SK-N-SH (cell line): ENCODE results near the gene CASTOR2. TPM values are rescaled to one million over a fixed set of nuclear protein-coding genes. Genes with fewer than 3 reads are reported as not detected.

Experiments
- CTCF ChIA-PET: fragments of 300-600, 350-600 bp; formaldehyde crosslinking; extraction: SDS; loops from one replicate; lab custom pipeline; 2021; lab: Yijun Ruan, JAX
- POLR2A ChIA-PET: fragments of 350-600 bp; sonication (Branson Sonifier 250); formaldehyde crosslinking; extraction: SDS; loops from one replicate; lab custom pipeline; 2020; ENCODE audit warnings: antibody characterized with exemption, inconsistent platforms; lab: Yijun Ruan, JAX
- DNase-seq: peaks from one replicate; pipeline ENCODE4 v3.0.0; 2012
- H2AFZ ChIP-seq: fragments of 200-600 bp; sonication (generic); 2 replicates; pipeline ENCODE4 v1.8.1; 2016; ENCODE audit warnings: antibody characterized with exemption, mild to moderate bottlenecking, low read depth
- H3F3A ChIP-seq: fragments of 200-600 bp; sonication (generic); replicated peaks from 2 replicates; pipeline ENCODE3; 2016; ENCODE audit warnings: antibody characterized with exemption, mild to moderate bottlenecking; ENCODE audit not compliant: insufficient read depth
- H3K27ac ChIP-seq, 2 experiments: fragments of 200-500 bp in 1 of 2; fragments of 200-600 bp in 1 of 2; sonication (Bioruptor generic) in 1 of 2; sonication (generic), shearing (Covaris generic) in 1 of 2; 2 replicates each; pipeline versions ENCODE4 v1.5.1 to v1.6.1; 2014 to 2016; ENCODE audit warnings: low read depth in 2 of 2, inconsistent platforms in 1 of 2, low read length in 1 of 2, mild to moderate bottlenecking in 1 of 2, mixed read lengths in 1 of 2
- H3K27me3 ChIP-seq: fragments of 200-600 bp; sonication (generic), shearing (Covaris generic); 2 replicates; pipeline ENCODE4 v1.6.1; 2016; ENCODE audit warnings: mixed run types; ENCODE audit not compliant: insufficient read depth
- H3K36me3 ChIP-seq, 2 experiments: fragments of 200-500 bp in 1 of 2; fragments of 200-600 bp in 1 of 2; sonication (Bioruptor generic) in 1 of 2; sonication (generic) in 1 of 2; replicated peaks in 1 of 2; 2 replicates each; pipeline versions ENCODE3 to v1.5.1; 2014 to 2016; ENCODE audit warnings: low read length in 1 of 2, mild to moderate bottlenecking in 1 of 2; ENCODE audit not compliant: insufficient read depth in 2 of 2, control insufficient read depth in 1 of 2
- H3K4me1 ChIP-seq, 2 experiments: fragments of 200-500 bp in 1 of 2; fragments of 200-600 bp in 1 of 2; sonication (Bioruptor generic) in 1 of 2; sonication (generic), shearing (Covaris generic) in 1 of 2; 2 replicates each; pipeline versions ENCODE4 v1.5.1 to v1.6.1; 2014 to 2016; ENCODE audit warnings: low read depth in 1 of 2, low read length in 1 of 2, mixed run types in 1 of 2; ENCODE audit not compliant: insufficient read depth in 2 of 2, control insufficient read depth in 1 of 2
- H3K4me2 ChIP-seq: fragments of 200-600 bp; sonication (generic), shearing (Covaris generic); 2 replicates; pipeline ENCODE4 v1.6.1; 2017; ENCODE audit warnings: mixed run types
- H3K4me3 ChIP-seq, 2 experiments: fragments of 200-500 bp in 1 of 2; fragments of 200-600 bp in 1 of 2; sonication (Bioruptor generic) in 1 of 2; sonication (generic), shearing (Covaris generic) in 1 of 2; 2 replicates each; pipeline versions ENCODE4 v1.5.1 to v1.8.1; 2014 to 2016; ENCODE audit warnings: low read depth in 2 of 2, inconsistent platforms in 1 of 2, low read length in 1 of 2, mild to moderate bottlenecking in 1 of 2, mixed read lengths in 1 of 2, moderate library complexity in 1 of 2
- H3K79me2 ChIP-seq: fragments of 200-600 bp; sonication (generic); 2 replicates; pipeline ENCODE4 v1.8.1; 2017; ENCODE audit warnings: mild to moderate bottlenecking; ENCODE audit not compliant: insufficient read depth
- H3K9ac ChIP-seq: fragments of 200-600 bp; sonication (generic); 2 replicates; pipeline ENCODE4 v1.6.1; 2017; ENCODE audit warnings: mixed run types
- H3K9me2 ChIP-seq: fragments of 200-600 bp; sonication (generic); 2 replicates; pipeline ENCODE4 v1.6.1; 2017; ENCODE audit warnings: mixed run types
- H3K9me3 ChIP-seq: fragments of 200-600 bp; sonication (generic); 2 replicates; pipeline ENCODE4 v1.6.1; 2017; ENCODE audit warnings: mixed run types, mild to moderate bottlenecking, moderate library complexity
- H4K20me1 ChIP-seq: fragments of 200-600 bp; sonication (generic); 2 replicates; pipeline ENCODE4 v1.6.1; 2017; ENCODE audit warnings: mild to moderate bottlenecking, mixed run types; ENCODE audit not compliant: insufficient read depth
- ELF1 ChIP-seq: IDR thresholded peaks from 2 replicates; pipeline ENCODE4 v1.4.0; 2012
- EP300 ChIP-seq, 2 experiments: IDR thresholded peaks; 2 replicates each; pipeline versions ENCODE4 v1.4.0 to v1.6.1; 2012; ENCODE audit warnings: borderline replicate concordance in 1 of 2, low read depth in 1 of 2, low read length in 1 of 2
- EZH2phosphoT487 ChIP-seq: fragments of 200-600 bp; sonication (generic); IDR thresholded peaks from 2 replicates; pipeline ENCODE4 v1.6.1; 2017; ENCODE audit warnings: low read depth, mixed run types, mild to moderate bottlenecking, antibody characterized with exemption, moderate library complexity, borderline replicate concordance
- FOSL2 ChIP-seq: IDR thresholded peaks from 2 replicates; pipeline ENCODE4 v1.4.0; 2012; ENCODE audit warnings: low read depth, mild to moderate bottlenecking, moderate library complexity, borderline replicate concordance
- FOXJ3 ChIP-seq: sonication (generic); formaldehyde crosslinking; IDR thresholded peaks from 2 replicates; pipeline ENCODE4 v1.5.1; 2020; ENCODE audit warnings: mild to moderate bottlenecking, missing genetic modification reagents
- FOXM1 ChIP-seq: IDR thresholded peaks from 2 replicates; pipeline ENCODE4 v1.4.0; 2012; ENCODE audit warnings: low read depth, mild to moderate bottlenecking
- GATA2 ChIP-seq: sonication (generic); formaldehyde crosslinking; IDR thresholded peaks from 2 replicates; pipeline ENCODE4 v1.5.0; 2020; ENCODE audit warnings: mild to moderate bottlenecking, missing genetic modification reagents
- JUND ChIP-seq: IDR thresholded peaks from 2 replicates; pipeline ENCODE4 v1.4.0; 2012
- MEF2A ChIP-seq: IDR thresholded peaks from 2 replicates; pipeline ENCODE4 v1.4.0; 2012; ENCODE audit warnings: low read depth, borderline replicate concordance
- NFIC ChIP-seq: IDR thresholded peaks from 2 replicates; pipeline ENCODE4 v1.4.0; 2012; ENCODE audit warnings: borderline replicate concordance
- NRF1 ChIP-seq: IDR thresholded peaks from 2 replicates; pipeline ENCODE4 v1.6.1; 2012; ENCODE audit warnings: low read depth, mild to moderate bottlenecking, low read length
- POLR2AphosphoS5 ChIP-seq: IDR thresholded peaks from 2 replicates; pipeline ENCODE4 v1.6.1; 2012; ENCODE audit warnings: low read depth, low read length
- RFX5 ChIP-seq: IDR thresholded peaks from 2 replicates; pipeline ENCODE4 v1.6.1; 2012; ENCODE audit warnings: mild to moderate bottlenecking, improper control_type of control experiment, low read length
- SMC3 ChIP-seq: IDR thresholded peaks from 2 replicates; pipeline ENCODE4 v1.6.1; 2012; ENCODE audit warnings: low read depth, low read length, improper control_type of control experiment
- TCF12 ChIP-seq: IDR thresholded peaks from 2 replicates; pipeline ENCODE4 v1.4.0; 2012
- TEAD4 ChIP-seq: IDR thresholded peaks from 2 replicates; pipeline ENCODE4 v1.4.0; 2012; ENCODE audit warnings: mild to moderate bottlenecking, borderline replicate concordance; ENCODE audit not compliant: insufficient read depth
- WGBS: methylation state at CpG from one replicate; pipeline ENCODE4 v1.1.6; 2017; ENCODE audit warnings: low lambda C conversion rate; 5-methylcytosine and 5-hydroxymethylcytosine counted together
- polyA plus RNA-seq, 3 experiments: library from polyadenylated mRNA; depleted of rRNA; stranded (reverse); fragments of >200 nt; gene quantifications; 2 replicates each; pipeline ENCODE4 v1.2.3, GENCODE V29; 2012
- TF ChIP-seq, protein P1 (sequence below): IDR thresholded peaks from 2 replicates; pipeline ENCODE4 v1.4.0; 2012; ENCODE audit warnings: low read depth
- TF ChIP-seq, protein P2 (sequence below): IDR thresholded peaks from 2 replicates; pipeline ENCODE4 v1.4.0; 2012; ENCODE audit warnings: low read depth, borderline replicate concordance
- TF ChIP-seq, protein P3 (sequence below): fragments of 150-350 bp; IDR thresholded peaks from 2 replicates; pipeline ENCODE4 v1.6.1; 2016; ENCODE audit warnings: mild to moderate bottlenecking, low read depth, low read length

CASTOR2 gene
- polyA plus RNA-seq, 1 of the 3 experiments (the other 2 are of a cell fraction) = 5.4 TPM

DNA sequence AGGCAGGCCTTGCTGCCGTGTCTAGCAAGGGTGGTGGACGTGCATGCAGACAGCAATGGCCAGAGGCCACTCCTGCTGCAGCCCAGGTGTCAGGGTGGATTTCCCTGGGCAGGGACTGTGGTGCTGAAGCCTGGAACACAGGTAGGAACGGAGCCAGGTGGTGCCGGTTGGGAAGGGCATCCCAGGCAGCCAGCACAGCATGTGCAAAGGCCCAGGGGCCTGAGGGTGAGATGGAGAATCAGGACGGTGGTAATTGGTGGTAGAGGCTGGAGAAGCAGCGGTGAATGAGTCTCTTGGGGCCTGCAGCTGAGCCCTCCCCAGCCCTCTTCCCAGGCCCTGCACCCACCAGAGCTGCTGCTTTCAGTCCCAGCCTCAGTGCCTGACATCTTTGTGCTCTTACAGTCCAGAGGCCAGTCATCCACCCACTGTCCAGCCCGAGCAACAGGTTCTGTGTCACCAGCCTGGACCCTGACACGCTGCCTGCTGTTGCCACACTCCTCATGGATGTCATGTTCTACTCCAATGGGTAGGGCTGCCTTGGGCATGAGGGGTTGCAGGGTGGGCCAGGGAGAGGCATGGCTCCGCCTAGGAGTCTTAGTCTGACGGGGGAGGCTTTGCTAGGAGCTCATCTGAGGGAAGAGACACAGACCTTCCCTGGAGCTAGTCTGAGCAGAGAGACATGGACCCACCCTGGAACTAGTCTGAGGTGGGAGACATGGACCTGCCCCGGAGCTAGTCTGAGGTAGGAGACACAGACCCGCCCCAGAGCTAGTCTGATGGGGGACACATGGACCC is 54.3 kb downstream of the CASTOR2 start:
- H3F3A ChIP-seq = no peaks in the 10 kb centered on the region

DNA sequence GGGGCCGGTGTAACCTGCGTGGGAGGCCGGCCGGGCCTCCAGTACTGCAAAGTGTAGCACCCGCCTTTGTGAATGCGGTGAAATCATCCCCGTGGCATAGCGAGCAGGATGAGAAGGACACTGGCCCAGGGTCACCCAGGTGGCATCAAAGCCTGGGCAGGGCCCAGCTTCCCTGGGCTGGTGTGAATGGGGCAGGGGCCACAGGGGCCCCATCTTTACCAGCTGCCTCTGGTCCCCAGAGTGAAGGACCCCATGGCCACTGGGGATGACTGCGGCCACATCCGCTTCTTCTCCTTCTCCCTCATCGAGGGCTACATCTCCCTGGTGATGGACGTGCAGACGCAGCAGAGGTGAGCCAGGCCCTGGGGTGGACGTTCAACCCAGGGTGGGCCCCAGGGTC is 55.3 kb downstream of the CASTOR2 start:
- ChIA-PET CTCF (interaction anchor here (1.1 kb wide), 1 partner anchor 26 kb away, joined by 6 read pairs; no protein-coding TSS in a partner anchor), POLR2A (no interaction called here)
- 98% methylated on average over 14 of the region's 14 CpGs for WGBS
- TF ChIP-seq ELF1 = no peak
- no peak for TF ChIP-seq NRF1
- TF ChIP-seq EP300 (IDR thresholded peaks at IDR 0.05; ENCODE audit: borderline replicate concordance in 1 of 2, low read depth in 1 of 2, low read length in 1 of 2) = no peak
- no peak for TF ChIP-seq RFX5
- TF ChIP-seq TCF12 = no peak
- no peak for TF ChIP-seq SMC3
- no peak for TF ChIP-seq FOXM1
- TF ChIP-seq JUND = no peak
- no peak for TF ChIP-seq EZH2phosphoT487
- TF ChIP-seq POLR2AphosphoS5 = no peak
- Histone ChIP-seq H3K27ac (no peak overlapping the region), H3K36me3 (peaks cover 5 to 8% of the 10 kb centered on the region in 2 experiments), H3K27me3 (no peaks in the 10 kb centered on the region), H3K4me3 (no peak overlapping the region), H3K79me2 (no peaks in the 10 kb centered on the region), H3K9me2 (no peaks in the 10 kb centered on the region), H3F3A (no peaks in the 10 kb centered on the region), H3K9me3 (no peaks in the 10 kb centered on the region), H2AFZ (no peak overlapping the region), H3K4me1 (no peaks in the 10 kb centered on the region), H3K4me2 (no peak overlapping the region), H4K20me1 (no peaks in the 10 kb centered on the region), H3K9ac (no peak overlapping the region)
- no peak for DNase-seq

More for the DNA sequence above, 54.3 kb downstream of the CASTOR2 start:
- H3K4me1 ChIP-seq = no peaks in the 10 kb centered on the region
- DNase-seq = no peak
- WGBS = 91% methylated on average over 12 of the region's 12 CpGs
- H3K27me3 ChIP-seq = no peaks in the 10 kb centered on the region
- no peak for TF ChIP-seq GATA2
- no peak for TF ChIP-seq POLR2AphosphoS5
- TF ChIP-seq, protein P1, sequence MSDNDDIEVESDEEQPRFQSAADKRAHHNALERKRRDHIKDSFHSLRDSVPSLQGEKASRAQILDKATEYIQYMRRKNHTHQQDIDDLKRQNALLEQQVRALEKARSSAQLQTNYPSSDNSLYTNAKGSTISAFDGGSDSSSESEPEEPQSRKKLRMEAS = no peak
- no peak for TF ChIP-seq FOXM1
- TF ChIP-seq, protein P2, sequence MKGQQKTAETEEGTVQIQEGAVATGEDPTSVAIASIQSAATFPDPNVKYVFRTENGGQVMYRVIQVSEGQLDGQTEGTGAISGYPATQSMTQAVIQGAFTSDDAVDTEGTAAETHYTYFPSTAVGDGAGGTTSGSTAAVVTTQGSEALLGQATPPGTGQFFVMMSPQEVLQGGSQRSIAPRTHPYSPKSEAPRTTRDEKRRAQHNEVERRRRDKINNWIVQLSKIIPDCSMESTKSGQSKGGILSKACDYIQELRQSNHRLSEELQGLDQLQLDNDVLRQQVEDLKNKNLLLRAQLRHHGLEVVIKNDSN = no peak
- no peak for TF ChIP-seq MEF2A
- TF ChIP-seq, protein P3, sequence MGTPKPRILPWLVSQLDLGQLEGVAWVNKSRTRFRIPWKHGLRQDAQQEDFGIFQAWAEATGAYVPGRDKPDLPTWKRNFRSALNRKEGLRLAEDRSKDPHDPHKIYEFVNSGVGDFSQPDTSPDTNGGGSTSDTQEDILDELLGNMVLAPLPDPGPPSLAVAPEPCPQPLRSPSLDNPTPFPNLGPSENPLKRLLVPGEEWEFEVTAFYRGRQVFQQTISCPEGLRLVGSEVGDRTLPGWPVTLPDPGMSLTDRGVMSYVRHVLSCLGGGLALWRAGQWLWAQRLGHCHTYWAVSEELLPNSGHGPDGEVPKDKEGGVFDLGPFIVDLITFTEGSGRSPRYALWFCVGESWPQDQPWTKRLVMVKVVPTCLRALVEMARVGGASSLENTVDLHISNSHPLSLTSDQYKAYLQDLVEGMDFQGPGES = no peak
- no peak for TF ChIP-seq FOSL2
- no peak for TF ChIP-seq FOXJ3 (CRISPR knock-in tag)
- no peak for TF ChIP-seq TEAD4
- no peak for TF ChIP-seq NFIC
- TF ChIP-seq, all 33 proteins: peak for 0
- H3K9ac ChIP-seq = no peak overlapping the region
- ChIA-PET CTCF (interaction anchor here (1.1 kb wide), 1 partner anchor 27 kb away, joined by 6 read pairs; no protein-coding TSS in a partner anchor), POLR2A (no interaction called here)
- H4K20me1 ChIP-seq = no peaks in the 10 kb centered on the region
- H3K9me3 ChIP-seq = no peaks in the 10 kb centered on the region
- peaks cover 5 to 8% of the 10 kb centered on the region in 2 experiments for H3K36me3 ChIP-seq
- H2AFZ ChIP-seq = no peak overlapping the region
- H3K4me3 ChIP-seq = no peak overlapping the region
- H3K4me2 ChIP-seq = no peak overlapping the region
- no peaks in the 10 kb centered on the region for H3K79me2 ChIP-seq
- no peak overlapping the region for H3K27ac ChIP-seq
- no peaks in the 10 kb centered on the region for H3K9me2 ChIP-seq
